AG10803 (cell line): Measurements from ENCODE around the gene RAPGEF5.

Source experiments
- DNase-seq: peaks from one replicate; pipeline ENCODE4 v3.0.0; 2010; ENCODE audit warnings: low read depth
- H3K4me3 ChIP-seq: 2 replicates; pipeline ENCODE4 v1.5.1; 2011; ENCODE audit warnings: mild to moderate bottlenecking, low read length, control low read depth
- TF ChIP-seq, protein P1 (sequence below): conservative IDR thresholded peaks from 2 replicates; pipeline ENCODE4 v1.5.1; 2011; ENCODE audit warnings: mild to moderate bottlenecking, low read length, control low read depth, inconsistent platforms

The RAPGEF5 gene, protein sequence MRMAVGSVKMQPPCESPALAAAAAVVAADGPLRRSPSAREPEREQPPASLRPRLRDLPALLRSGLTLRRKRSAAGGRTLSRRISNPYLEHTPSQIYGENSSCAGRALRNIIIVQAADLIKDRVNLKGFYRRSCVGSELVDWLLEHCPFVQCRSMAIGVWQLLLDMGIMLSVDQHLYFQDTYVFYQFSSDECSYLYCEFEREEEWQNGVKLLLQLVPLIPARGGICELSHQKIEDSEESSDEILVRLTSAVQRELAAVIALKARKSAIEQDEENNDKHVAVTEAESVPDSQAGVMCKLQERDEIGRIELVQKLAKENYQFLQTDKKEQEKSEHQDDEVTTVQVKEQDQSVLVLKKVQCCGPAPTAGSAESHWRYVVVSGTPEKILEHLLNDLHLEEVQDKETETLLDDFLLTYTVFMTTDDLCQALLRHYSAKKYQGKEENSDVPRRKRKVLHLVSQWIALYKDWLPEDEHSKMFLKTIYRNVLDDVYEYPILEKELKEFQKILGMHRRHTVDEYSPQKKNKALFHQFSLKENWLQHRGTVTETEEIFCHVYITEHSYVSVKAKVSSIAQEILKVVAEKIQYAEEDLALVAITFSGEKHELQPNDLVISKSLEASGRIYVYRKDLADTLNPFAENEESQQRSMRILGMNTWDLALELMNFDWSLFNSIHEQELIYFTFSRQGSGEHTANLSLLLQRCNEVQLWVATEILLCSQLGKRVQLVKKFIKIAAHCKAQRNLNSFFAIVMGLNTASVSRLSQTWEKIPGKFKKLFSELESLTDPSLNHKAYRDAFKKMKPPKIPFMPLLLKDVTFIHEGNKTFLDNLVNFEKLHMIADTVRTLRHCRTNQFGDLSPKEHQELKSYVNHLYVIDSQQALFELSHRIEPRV

DNA sequence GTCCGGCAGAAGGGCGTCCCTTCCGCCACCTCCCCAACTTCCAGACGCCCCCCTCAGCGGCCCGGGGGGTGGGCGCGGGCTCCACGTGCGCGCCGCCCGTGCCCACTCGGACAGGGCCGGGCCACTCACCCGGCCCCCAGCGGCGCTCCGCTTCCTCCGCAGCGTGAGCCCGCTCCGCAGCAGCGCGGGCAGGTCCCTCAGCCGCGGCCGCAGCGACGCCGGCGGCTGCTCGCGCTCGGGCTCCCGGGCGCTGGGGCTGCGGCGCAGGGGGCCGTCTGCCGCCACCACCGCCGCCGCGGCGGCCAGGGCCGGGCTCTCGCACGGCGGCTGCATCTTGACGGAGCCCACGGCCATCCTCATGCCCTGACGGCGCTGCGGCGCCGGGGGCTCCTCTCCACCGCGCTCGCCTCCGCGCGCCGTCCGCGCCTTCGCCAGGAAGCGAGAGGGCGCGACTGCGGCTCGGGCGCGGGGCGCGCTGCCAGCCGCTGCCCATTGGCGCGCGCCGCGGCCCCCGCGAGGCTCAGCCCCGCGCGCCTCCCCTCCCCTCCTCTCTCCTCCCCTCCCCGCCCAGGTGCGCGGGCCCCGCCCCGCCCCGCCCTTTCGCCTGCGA is at the start of gene RAPGEF5:
Gene RAPGEF5 (minus strand): TSS at position 454 of the 610 bp plus-strand sequence. CDS start 94 bp downstream, at position 360.
- TF ChIP-seq, protein P1, sequence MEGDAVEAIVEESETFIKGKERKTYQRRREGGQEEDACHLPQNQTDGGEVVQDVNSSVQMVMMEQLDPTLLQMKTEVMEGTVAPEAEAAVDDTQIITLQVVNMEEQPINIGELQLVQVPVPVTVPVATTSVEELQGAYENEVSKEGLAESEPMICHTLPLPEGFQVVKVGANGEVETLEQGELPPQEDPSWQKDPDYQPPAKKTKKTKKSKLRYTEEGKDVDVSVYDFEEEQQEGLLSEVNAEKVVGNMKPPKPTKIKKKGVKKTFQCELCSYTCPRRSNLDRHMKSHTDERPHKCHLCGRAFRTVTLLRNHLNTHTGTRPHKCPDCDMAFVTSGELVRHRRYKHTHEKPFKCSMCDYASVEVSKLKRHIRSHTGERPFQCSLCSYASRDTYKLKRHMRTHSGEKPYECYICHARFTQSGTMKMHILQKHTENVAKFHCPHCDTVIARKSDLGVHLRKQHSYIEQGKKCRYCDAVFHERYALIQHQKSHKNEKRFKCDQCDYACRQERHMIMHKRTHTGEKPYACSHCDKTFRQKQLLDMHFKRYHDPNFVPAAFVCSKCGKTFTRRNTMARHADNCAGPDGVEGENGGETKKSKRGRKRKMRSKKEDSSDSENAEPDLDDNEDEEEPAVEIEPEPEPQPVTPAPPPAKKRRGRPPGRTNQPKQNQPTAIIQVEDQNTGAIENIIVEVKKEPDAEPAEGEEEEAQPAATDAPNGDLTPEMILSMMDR, result no peak
- peak within 1 kb of the TSS; percentile 39 for H3K4me3 ChIP-seq
- no peak for DNase-seq

DNA sequence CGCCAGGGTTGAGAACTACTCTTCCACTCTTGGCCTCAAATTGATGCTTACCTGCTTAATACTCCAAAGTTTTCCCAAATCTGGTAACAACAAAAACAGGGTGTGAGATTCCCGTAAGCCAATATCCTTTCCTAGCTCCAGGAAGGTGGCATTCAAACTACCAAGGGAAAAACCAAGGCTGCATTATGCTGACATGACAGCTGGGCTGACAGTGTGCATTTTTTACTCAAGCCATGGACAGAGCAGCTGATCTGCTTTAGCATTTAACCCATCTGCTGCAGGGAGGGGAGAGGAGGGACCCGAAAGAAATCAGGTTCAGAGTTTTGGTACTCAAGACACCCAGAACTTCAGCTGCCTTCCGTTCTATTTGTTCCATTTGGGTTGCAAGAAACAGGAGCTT is 49.8 kb upstream of the RAPGEF5 start:
- no peak overlapping the region for H3K4me3 ChIP-seq
- TF ChIP-seq, protein P1, result no peak
- DNase-seq, result no peak

DNA sequence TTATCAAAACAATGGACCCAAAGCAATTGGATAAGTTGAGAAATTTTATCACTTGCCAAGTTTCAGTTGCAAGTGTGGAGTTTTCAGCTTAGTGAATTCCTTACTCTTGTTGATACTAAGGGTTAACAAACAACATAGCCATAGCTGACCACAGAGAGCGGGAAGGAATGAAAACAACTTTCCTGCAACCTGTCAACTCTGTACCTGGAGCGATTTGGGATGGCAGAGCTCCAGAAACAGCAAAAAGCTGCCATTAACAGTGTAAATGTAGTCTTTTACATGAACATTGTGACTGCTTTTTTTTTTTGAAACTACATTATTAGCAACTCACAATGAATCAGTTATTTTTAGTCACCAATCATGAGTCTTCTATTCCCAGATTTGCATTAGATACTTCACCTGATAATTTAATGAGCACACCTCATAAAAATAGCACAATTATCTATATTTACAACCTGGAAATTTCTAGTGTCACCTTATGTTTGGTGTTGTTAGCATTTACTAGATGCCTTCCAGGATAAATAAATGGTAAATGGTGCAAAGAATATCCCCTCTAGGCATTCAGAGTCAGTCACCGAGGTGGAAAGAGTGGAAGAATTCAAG is 47.6 kb upstream of the RAPGEF5 start:
- TF ChIP-seq, protein P1, result no peak
- DNase-seq, result no peak
- no peak overlapping the region for H3K4me3 ChIP-seq

DNA sequence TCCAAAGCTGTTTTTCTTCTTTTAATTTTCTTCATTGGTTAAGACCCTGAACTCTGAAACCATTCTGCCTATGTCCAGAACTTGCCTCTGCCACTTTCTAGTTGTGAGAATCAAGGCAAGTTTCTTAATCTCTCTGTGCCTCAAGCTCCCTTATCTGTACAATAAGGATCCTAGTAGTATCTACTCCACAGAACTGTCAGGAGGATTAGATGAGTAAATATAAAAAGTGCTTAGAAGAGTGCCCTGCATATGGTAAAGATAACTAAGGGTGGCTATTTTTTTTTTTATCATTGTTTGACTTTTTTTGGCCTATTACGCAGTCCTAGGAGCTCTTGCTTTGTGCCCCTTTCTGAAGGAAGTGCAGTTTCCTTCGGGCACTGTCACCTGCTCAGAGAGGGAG is 46.4 kb upstream of the RAPGEF5 start:
- TF ChIP-seq, protein P1, result no peak
- no peak overlapping the region for H3K4me3 ChIP-seq
- no peak for DNase-seq

DNA sequence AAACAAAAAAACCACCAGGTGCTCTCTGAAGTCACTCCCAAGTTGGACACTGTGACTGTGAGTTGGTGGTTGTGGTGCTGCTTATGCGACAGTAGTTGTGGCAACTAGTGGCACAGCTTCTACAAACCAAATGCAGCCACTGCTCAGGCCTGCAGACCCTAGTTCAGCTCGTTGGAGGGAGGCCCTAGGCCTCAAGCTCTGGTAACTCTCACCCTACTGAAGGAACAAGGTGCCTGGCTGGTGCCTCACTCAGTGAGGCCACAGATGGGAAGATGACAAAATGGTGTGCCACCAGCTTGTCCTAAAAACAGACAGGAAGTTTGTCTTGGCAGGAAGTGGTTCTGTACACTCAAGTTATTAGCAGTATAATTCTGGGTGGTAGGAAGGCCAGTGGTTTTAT is 45.3 kb upstream of the RAPGEF5 start:
- H3K4me3 ChIP-seq, result no peak overlapping the region
- no peak for DNase-seq
- TF ChIP-seq, protein P1, result no peak

DNA sequence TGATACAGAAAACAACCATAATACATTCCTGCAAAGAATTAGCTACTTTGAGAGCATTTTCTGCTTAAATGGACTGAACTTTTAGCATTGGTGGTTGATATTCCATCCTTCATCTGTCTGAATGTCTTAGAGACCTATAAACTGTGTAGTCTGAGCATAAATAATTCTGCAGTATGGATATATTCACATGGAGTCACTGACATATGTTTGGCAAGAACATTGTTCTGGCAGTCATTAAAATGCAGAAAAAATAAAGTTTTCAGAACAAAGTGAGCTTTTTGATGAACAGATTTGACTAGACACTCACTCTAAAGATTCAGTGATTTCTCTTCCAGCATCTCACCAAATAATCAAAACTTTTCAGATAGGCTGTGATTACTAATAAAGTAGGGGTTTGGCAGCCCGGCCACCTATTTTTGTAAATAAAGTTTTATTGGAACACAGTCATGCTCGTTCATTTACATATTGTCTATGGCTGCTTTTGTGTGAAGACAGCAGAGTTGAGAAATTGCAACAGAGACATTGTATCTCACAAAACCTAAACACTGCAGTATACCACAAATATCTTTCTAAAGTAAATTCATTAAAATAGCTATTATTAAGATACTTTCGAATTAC is 44.1 kb upstream of the RAPGEF5 start:
- TF ChIP-seq, protein P1, result no peak
- no peak for DNase-seq
- H3K4me3 ChIP-seq, result no peak overlapping the region
